Activated naive CD4-positive, alpha-beta T cell treated with anti-CD3 and anti-CD28 coated beads for 36 hours (primary cell): ENCODE results near the gene ASCL1. TPM values are rescaled to one million over a fixed set of nuclear protein-coding genes. Genes with fewer than 3 reads are reported as not detected.

ENCODE experiments used
- CTCF ChIA-PET: fragments of 350-600 bp; sonication (Branson Sonifier 250); formaldehyde crosslinking; loops from one replicate; lab custom pipeline; 2021; ENCODE audit warnings: antibody characterized with exemption; lab: Charles Lee
- DNase-seq: peaks from one replicate; pipeline ENCODE4 v3.0.0-alpha.2; 2020
- H3K27ac Mint-ChIP-seq: one replicate; pipeline ENCODE4 v1.8.0; 2021; ENCODE audit warnings: mild to moderate bottlenecking, mixed read lengths
- H3K27me3 Mint-ChIP-seq: one replicate; pipeline ENCODE4 v1.8.0; 2021; ENCODE audit warnings: low read depth, mixed read lengths
- H3K36me3 Mint-ChIP-seq: one replicate; pipeline ENCODE4 v1.8.0; 2021; ENCODE audit warnings: low read depth, mixed read lengths
- H3K4me1 Mint-ChIP-seq: one replicate; pipeline ENCODE4 v1.8.0; 2021; ENCODE audit warnings: low read depth, mixed read lengths
- H3K4me3 Mint-ChIP-seq: one replicate; pipeline ENCODE4 v1.8.0; 2021; ENCODE audit warnings: mild to moderate bottlenecking, moderate library complexity, mixed read lengths
- H3K9me3 Mint-ChIP-seq: one replicate; pipeline ENCODE4 v1.8.0; 2021; ENCODE audit warnings: mixed read lengths
- intact Hi-C: fragments of 100-400 bp; cut with micrococcal nuclease; formaldehyde crosslinking; loops from one replicate; pipeline ENCODE4 v1.15.1; 2023
- total RNA-seq, 2 experiments: library from RNA; stranded (reverse); gene quantifications; one replicate each; pipeline ENCODE4 v1.2.3, GENCODE V29; 2021

Gene ASCL1
- total RNA-seq, result not detected

DNA sequence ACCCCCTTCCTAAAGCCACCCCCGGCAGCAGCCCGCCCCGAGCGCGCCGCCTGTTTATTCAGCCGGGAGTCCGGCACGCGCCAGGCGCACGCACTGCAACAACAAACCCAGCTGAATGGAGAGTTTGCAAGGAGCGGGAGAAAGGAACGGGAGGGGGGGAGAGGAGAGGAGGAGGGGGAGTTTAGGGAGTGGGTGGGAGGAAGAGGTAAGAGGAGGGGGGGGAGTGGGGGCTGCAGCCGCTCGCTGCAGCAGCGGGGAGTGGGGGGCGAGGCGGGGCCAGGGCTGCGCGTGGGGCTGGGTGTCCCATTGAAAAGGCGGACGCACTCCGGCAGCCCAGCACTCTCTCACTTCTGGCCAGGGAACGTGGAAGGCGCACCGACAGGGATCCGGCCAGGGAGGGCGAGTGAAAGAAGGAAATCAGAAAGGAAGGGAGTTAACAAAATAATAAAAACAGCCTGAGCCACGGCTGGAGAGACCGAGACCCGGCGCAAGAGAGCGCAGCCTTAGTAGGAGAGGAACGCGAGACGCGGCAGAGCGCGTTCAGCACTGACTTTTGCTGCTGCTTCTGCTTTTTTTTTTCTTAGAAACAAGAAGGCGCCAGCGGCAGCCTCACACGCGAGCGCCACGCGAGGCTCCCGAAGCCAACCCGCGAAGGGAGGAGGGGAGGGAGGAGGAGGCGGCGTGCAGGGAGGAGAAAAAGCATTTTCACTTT lies at the start of gene ASCL1:
ASCL1 (plus strand) TSS at position 336 of the 712 bp plus-strand sequence. CDS start 571 bp downstream, outside the sequence.
- Mint-ChIP-seq H3K36me3 (peaks cover 2% of the 10 kb centered on the region), H3K4me3 (peak within 1 kb of the TSS; percentile 66), H3K27me3 (peaks cover 81% of the 10 kb centered on the region), H3K4me1 (peaks cover 41% of the 10 kb centered on the region), H3K9me3 (no peaks in the 10 kb centered on the region), H3K27ac (no peak within 1 kb of the TSS)
- DNase-seq, result no peak
- intact Hi-C loops, result loop anchor here (5.0 kb wide), 1 partner anchor 485 kb away; no protein-coding TSS in a partner anchor
- CTCF ChIA-PET, result no interaction called here

- Mint-ChIP-seq H3K36me3 (no peaks in the 10 kb centered on the region), H3K27me3 (peaks cover 2% of the 10 kb centered on the region), H3K9me3 (no peaks in the 10 kb centered on the region), H3K4me1 (no peaks in the 10 kb centered on the region), H3K27ac (no peak overlapping the region), H3K4me3 (no peak overlapping the region)
- DNase-seq, result no peak
- intact Hi-C loops, result no loop called here
- CTCF ChIA-PET, result no interaction called here
Measured at GRCh38 chr12:102907918-102908317, 49.6 kb upstream of the ASCL1 start.

- CTCF ChIA-PET, result no interaction called here
- intact Hi-C loops, result no loop called here
Measured at GRCh38 chr12:102910137-102910536, 47.3 kb upstream of the ASCL1 start.

GRCh38 chr12:102910792-102911191 lies 46.7 kb upstream of the ASCL1 start:
- Mint-ChIP-seq H3K27me3 (peaks cover 2% of the 10 kb centered on the region), H3K36me3 (no peaks in the 10 kb centered on the region), H3K27ac (no peak overlapping the region), H3K4me3 (no peak overlapping the region), H3K9me3 (no peaks in the 10 kb centered on the region), H3K4me1 (no peaks in the 10 kb centered on the region)
- intact Hi-C loops, result no loop called here
- no peak for DNase-seq
- CTCF ChIA-PET, result no interaction called here

More at GRCh38 chr12:102910137-102910536, 47.3 kb upstream of the ASCL1 start:
- DNase-seq, result no peak
- Mint-ChIP-seq H3K4me1 (no peaks in the 10 kb centered on the region), H3K36me3 (no peaks in the 10 kb centered on the region), H3K27ac (no peak overlapping the region), H3K9me3 (no peaks in the 10 kb centered on the region), H3K4me3 (no peak overlapping the region), H3K27me3 (peaks cover 2% of the 10 kb centered on the region)

DNA sequence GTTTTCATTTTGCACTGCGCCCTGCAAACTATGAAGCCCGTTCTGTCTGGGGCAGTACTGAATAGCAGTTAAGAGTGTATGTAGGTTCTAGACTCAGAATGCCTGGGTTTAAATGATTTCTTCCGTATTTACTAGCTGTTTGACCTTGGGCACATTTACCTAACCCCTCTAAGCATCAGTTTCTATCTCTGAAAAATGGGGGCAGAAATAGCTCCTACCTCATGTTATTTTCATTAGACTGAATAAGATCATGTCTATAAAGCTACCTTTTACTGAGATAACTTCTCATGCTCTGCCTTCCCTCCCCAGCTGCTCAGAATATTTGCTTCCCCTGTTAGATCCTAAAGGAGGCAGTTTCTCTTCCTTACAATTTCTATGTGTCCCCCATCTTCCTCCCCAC lies 46.2 kb upstream of the ASCL1 start:
- H3K36me3 Mint-ChIP-seq, result no peaks in the 10 kb centered on the region
- peaks cover 2% of the 10 kb centered on the region for H3K27me3 Mint-ChIP-seq
- intact Hi-C loops, result no loop called here
- H3K27ac Mint-ChIP-seq, result no peak overlapping the region
- H3K4me3 Mint-ChIP-seq, result no peak overlapping the region
- no peaks in the 10 kb centered on the region for H3K9me3 Mint-ChIP-seq
- DNase-seq, result no peak
- CTCF ChIA-PET, result no interaction called here
- H3K4me1 Mint-ChIP-seq, result no peaks in the 10 kb centered on the region

DNA sequence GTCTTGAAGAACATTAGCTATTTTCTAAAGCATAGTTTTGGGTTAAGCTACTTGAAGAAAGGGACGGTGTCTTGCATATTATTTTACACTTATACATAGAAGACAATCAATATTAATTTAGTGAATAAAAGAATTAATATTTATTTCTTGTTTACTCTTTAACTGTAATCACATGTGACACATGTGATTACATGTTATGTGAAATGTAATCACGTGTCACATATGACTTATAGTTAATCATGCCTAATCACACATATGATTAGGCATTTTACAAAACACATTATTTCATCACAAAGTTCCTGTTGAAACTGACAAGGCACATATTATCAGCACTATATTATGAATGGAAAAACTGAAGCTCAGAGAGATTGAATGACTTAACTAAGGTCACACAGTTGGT lies 45.2 kb upstream of the ASCL1 start:
- CTCF ChIA-PET, result interaction anchor here (1.6 kb wide), 1 partner anchor 29 kb away, joined by 4 read pairs; no protein-coding TSS in a partner anchor
- H3K36me3 Mint-ChIP-seq, result no peaks in the 10 kb centered on the region
- intact Hi-C loops, result no loop called here
- H3K4me3 Mint-ChIP-seq, result no peak overlapping the region
- peaks cover 5% of the 10 kb centered on the region for H3K27me3 Mint-ChIP-seq
- H3K9me3 Mint-ChIP-seq, result no peaks in the 10 kb centered on the region
- no peaks in the 10 kb centered on the region for H3K4me1 Mint-ChIP-seq
- no peak overlapping the region for H3K27ac Mint-ChIP-seq
- no peak for DNase-seq

- no peak overlapping the region for H3K4me3 Mint-ChIP-seq
- H3K27me3 Mint-ChIP-seq, result peaks cover 5% of the 10 kb centered on the region
- H3K27ac Mint-ChIP-seq, result no peak overlapping the region
- intact Hi-C loops, result no loop called here
- no peak for DNase-seq
- H3K4me1 Mint-ChIP-seq, result peaks cover 7% of the 10 kb centered on the region
- no peaks in the 10 kb centered on the region for H3K9me3 Mint-ChIP-seq
- CTCF ChIA-PET, result interaction anchor here (1.6 kb wide), 1 partner anchor 30 kb away, joined by 4 read pairs; no protein-coding TSS in a partner anchor
- H3K36me3 Mint-ChIP-seq, result no peaks in the 10 kb centered on the region
Measured at GRCh38 chr12:102913453-102914226, 43.8 kb upstream of the ASCL1 start.

- intact Hi-C loops, result no loop called here
- DNase-seq, result no peak
- Mint-ChIP-seq H3K27ac (no peak overlapping the region), H3K9me3 (no peaks in the 10 kb centered on the region), H3K27me3 (peaks cover 4% of the 10 kb centered on the region), H3K4me1 (peaks cover 7% of the 10 kb centered on the region), H3K4me3 (no peak overlapping the region), H3K36me3 (no peaks in the 10 kb centered on the region)
- CTCF ChIA-PET, result no interaction called here
Measured at GRCh38 chr12:102916252-102917025, 41.0 kb upstream of the ASCL1 start.

GRCh38 chr12:102917026-102917787 lies 40.3 kb upstream of the ASCL1 start, which contains the start of gene PAH:
TSS of gene PAH (minus strand) at chr12:102917244. CDS start at chr12:102917130, 114 bp downstream.
- CTCF ChIA-PET, result interaction anchor here (0.6 kb wide), 1 partner anchor 543 kb away, joined by 3 read pairs; no protein-coding TSS in a partner anchor
- DNase-seq, result peak; percentile 14
- Mint-ChIP-seq H3K36me3 (no peaks in the 10 kb centered on the region), H3K4me3 (peak within 1 kb of the TSS; percentile 62), H3K27ac (no peak within 1 kb of the TSS), H3K9me3 (no peaks in the 10 kb centered on the region), H3K4me1 (peaks cover 7% of the 10 kb centered on the region), H3K27me3 (peaks cover 2% of the 10 kb centered on the region)
- intact Hi-C loops, result no loop called here

GRCh38 chr12:102918840-102919239 lies 38.6 kb upstream of the ASCL1 start:
- DNase-seq, result no peak
- intact Hi-C loops, result no loop called here
- Mint-ChIP-seq H3K4me3 (no peak overlapping the region), H3K36me3 (no peaks in the 10 kb centered on the region), H3K27ac (no peak overlapping the region), H3K9me3 (no peaks in the 10 kb centered on the region), H3K4me1 (peaks cover 7% of the 10 kb centered on the region), H3K27me3 (peaks cover 2% of the 10 kb centered on the region)
- CTCF ChIA-PET, result no interaction called here

DNA sequence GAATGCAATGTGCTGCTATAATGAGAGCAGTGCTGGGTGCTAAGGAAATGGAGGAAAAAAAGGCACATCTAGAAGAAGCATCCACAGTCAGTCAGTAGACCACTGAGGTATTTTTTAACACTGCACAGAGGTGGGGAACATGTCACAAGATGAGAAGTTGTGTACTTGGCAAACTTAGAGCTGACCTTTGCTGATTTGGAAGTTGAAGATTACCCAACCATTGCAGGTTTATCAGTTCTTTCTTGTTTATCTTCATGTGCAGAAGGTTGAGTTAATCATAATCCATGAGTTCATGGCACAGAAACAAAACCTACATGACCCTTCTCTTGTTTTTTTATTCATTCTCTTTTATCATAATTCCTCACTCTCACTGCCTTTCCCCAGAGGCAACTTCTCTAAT lies 37.2 kb upstream of the ASCL1 start:
- peaks cover 7% of the 10 kb centered on the region for H3K4me1 Mint-ChIP-seq
- H3K27me3 Mint-ChIP-seq, result peaks cover 4% of the 10 kb centered on the region
- no peaks in the 10 kb centered on the region for H3K36me3 Mint-ChIP-seq
- no peak for DNase-seq
- H3K4me3 Mint-ChIP-seq, result no peak overlapping the region
- intact Hi-C loops, result no loop called here
- no peaks in the 10 kb centered on the region for H3K9me3 Mint-ChIP-seq
- CTCF ChIA-PET, result no interaction called here
- H3K27ac Mint-ChIP-seq, result no peak overlapping the region
